IPS-18c (cell line): ENCODE data around the gene RECQL5.
A peak's percentile ranks its signal among the peaks of the same experiment; 100 is the strongest.
"Not testable (repeated sequence)": the region's sequence is repeated elsewhere in the genome, so short reads cannot be mapped to it uniquely, and the experiment has no call there.

Experiments
- H3K4me3 ChIP-seq: 2 replicates; pipeline ENCODE4 v1.7.0; 2013; ENCODE audit warnings: low read depth, mild to moderate bottlenecking, low read length, moderate library complexity; ENCODE audit not compliant: insufficient read depth
- H3K9me3 ChIP-seq: one replicate; pipeline ENCODE4 v1.6.1; 2013; ENCODE audit warnings: mild to moderate bottlenecking, low read length, moderate library complexity; ENCODE audit not compliant: control insufficient read depth, insufficient read depth

The RECQL5 gene

GRCh38 chr17:75594499-75595283 lies 72.3 kb downstream of the RECQL5 start:
- H3K9me3 ChIP-seq: no peaks in the 10 kb centered on the region
- no peak overlapping the region for H3K4me3 ChIP-seq

DNA sequence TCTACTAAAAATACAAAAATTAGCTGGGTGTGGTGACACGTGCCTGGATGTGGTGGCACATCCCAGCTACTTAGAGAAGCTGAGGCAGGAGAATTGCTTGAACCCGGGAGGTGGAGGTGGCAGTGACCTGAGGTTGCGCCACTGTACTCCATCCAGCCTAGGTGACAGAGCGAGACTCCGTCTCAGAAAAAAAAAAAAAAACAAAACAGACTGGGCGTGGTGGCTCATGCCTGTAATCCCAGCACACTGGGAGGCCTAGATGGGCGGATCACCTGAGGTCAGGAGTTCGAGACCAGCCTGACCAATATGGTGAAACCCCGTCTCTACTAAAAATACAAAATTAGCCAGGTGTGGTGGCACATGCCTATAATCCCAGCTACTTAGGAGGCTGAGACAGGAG lies 73.5 kb downstream of the RECQL5 start:
- H3K4me3 ChIP-seq, H3K9me3 ChIP-seq: not testable (repeated sequence)

DNA sequence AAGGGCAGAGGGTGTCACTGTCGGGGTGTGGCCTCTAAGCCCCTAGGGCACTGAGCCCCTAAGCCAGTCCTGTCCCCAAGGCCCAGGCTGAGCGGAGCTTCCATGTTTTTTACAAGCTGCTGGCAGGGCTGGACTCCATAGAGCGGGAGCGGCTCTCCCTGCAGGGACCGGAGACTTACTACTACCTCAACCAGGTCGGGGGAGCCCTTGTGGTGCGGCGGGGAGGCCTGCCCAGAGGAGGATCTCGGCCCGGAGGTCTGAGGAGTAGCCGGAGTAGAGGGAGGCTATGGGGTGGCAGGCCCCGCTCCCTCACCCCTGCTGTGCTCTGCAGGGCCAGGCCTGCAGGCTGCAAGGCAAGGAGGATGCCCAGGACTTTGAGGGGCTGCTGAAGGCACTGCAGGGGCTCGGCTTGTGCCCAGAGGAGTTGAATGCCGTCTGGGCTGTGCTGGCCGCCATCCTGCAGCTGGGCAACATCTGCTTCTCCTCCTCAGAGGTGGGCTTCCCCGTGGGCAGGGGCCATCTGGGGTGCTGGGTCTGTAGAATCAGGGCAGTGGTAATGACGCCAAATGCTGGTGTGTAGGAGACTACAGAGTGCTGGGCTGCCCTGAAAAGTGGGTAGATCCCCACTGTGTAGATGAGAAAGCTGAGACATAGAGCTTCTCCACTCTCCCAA lies 74.5 kb downstream of the RECQL5 start:
- Histone ChIP-seq H3K4me3 (no peak overlapping the region), H3K9me3 (no peaks in the 10 kb centered on the region)

GRCh38 chr17:75591722-75592302 lies 75.1 kb downstream of the RECQL5 start:
- H3K4me3 ChIP-seq: no peak overlapping the region
- no peaks in the 10 kb centered on the region for H3K9me3 ChIP-seq

- H3K4me3 ChIP-seq: no peak overlapping the region
- no peaks in the 10 kb centered on the region for H3K9me3 ChIP-seq
These were observed 75.9 kb downstream of the RECQL5 start for GRCh38 chr17:75590849-75591721.

- H3K4me3 ChIP-seq: no peak overlapping the region
- H3K9me3 ChIP-seq: no peaks in the 10 kb centered on the region
These were observed 76.6 kb downstream of the RECQL5 start for GRCh38 chr17:75590314-75590761.

DNA sequence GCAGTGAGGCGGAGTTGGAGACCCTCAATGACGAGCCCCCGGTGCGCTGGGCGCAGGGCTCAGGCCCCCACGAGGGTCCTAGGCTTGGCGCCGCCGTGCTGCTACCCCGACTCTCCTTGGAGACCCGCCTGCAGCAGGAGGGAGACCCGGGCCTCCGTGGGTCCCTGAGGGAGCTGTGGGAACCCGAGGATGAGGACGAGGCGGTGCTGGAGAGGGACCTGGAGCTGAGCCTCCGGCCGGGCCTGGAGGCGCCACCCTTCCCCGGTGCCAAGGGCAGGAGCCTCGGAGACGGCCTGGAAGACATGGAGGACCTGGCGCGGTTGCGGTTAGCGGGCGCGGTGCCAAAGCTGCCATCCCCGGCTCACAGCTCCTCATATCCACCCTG lies 77.0 kb downstream of the RECQL5 start:
- peak overlapping the region; percentile 38; the same call in 1 of the 2 replicates for H3K4me3 ChIP-seq
- no peaks in the 10 kb centered on the region for H3K9me3 ChIP-seq

DNA sequence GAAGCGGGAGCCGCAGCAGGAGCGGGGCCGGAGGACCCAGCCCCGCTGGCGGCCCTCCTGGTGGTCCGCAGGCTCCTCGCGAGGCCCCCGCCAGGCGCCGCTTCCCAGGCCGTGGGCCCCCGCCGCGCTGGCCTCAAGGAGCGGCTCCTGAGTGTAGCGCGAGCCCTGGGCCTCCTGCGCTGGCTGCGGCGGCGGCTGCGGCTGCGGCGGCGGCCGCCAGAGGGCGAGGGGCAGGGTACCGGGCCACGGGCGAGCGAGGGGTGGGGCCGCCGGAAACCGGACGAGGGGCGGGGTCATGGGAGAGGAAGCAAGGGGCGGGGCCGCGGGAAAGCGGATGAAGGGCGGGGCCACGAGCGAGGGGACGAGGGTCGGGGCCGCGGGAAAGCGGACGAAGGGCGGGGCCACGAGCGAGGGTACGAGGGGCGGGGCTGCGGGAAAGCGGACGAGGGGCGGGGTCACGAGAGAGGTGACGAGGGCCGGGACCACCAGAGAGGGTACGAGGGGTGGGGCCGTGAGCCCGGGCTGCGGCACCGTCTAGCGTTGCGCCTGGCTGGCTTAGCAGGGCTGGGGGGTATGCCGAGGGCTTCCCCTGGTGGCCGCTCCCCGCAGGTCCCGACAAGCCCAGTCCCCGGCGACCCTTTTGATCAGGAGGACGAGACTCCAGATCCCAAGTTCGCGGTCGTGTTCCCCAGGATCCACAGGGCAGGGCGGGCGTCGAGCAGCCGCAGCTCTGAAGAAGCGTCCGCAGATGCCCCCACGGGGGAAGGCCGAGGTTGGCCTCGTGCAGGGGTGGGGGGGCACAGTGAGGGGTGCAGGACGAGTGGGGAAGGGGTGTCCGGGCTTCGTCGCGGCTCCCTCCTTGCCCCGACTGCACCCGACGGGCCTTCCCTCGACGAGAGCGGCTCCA lies 77.7 kb downstream of the RECQL5 start:
- Histone ChIP-seq H3K9me3 (no peaks in the 10 kb centered on the region), H3K4me3 (peak overlapping the region; percentile 46; the same call in 1 of the 2 replicates)

GRCh38 chr17:75588596-75589011 lies 78.3 kb downstream of the RECQL5 start:
- H3K4me3 ChIP-seq: peak overlapping the region; percentile 46; the same call in 1 of the 2 replicates
- no peaks in the 10 kb centered on the region for H3K9me3 ChIP-seq

- no peaks in the 10 kb centered on the region for H3K9me3 ChIP-seq
- H3K4me3 ChIP-seq: peak within 1 kb of the TSS; percentile 46
These were observed 79.0 kb downstream of the RECQL5 start, which contains the start of gene MYO15B for GRCh38 chr17:75587675-75588595. TSS of gene MYO15B (plus strand) at chr17:75587800. CDS start at chr17:75588058, 258 bp downstream.

- Histone ChIP-seq H3K9me3 (no peaks in the 10 kb centered on the region), H3K4me3 (no peak overlapping the region)
These were observed 82.1 kb downstream of the RECQL5 start for GRCh38 chr17:75584849-75585175.

DNA sequence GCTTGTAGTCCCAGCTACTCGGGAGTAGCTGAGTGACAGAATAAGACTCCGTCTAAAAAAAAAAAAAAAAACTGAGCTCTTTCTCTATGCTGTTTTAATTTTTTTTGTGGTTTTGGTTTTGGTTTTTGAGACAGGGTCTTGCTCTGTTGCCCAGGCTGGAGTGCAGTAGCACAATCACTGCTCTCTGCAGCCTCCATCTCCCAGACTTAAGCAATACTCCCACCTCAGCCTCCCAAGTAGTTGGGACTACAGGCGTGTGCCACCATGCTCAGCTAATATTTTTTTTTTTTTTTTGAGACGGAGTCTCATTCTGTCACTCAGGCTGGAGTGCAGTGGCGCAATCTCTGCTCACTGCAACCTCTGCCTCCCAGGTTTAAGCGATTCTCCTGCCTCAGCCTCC lies 83.8 kb downstream of the RECQL5 start:
- H3K4me3 ChIP-seq, H3K9me3 ChIP-seq: not testable (repeated sequence)

DNA sequence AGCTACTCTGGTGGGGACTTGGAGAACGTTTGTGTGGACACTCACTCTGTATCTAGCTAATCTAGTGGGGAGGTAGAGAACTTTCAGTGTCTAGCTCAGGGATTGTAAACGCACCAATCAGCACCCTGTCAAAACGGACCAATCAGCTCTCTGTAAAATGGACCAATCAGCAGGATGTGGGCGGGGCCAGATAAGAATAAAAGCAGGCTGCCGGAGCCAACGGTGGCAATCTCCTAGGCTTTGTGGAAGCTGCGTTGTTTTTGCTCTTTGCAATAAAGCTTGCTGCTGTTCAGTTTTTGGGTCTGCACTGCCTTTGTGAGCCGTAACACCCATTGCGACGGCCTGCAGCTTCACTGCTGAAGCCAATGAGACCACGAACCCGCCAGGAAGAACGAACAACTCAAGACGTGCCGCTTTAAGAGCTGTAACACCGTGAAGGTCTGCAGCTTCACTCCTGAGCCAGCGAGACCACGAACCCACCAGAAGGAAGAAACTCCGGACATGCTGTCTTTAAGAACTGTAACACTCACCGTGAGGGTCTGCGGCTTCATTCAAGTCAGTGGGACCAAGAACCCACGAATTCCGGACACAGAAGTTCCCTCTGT lies 85.7 kb downstream of the RECQL5 start:
- not testable (repeated sequence) for H3K9me3 ChIP-seq, H3K4me3 ChIP-seq
